NOMO-1 treated with DMSO at 0.1 percent for 48 hours (cell line): ENCODE data around the gene MEOX1.

Source experiments
- DNase-seq: peaks from one replicate; lab custom pipeline; 2025; ENCODE audit not compliant: unreplicated experiment; lab: John Stamatoyannopoulos, UW

The MEOX1 gene

GRCh38 chr17:43597624-43598356 lies 63.9 kb downstream of the MEOX1 start:
- DNase-seq, result no peak

DNA sequence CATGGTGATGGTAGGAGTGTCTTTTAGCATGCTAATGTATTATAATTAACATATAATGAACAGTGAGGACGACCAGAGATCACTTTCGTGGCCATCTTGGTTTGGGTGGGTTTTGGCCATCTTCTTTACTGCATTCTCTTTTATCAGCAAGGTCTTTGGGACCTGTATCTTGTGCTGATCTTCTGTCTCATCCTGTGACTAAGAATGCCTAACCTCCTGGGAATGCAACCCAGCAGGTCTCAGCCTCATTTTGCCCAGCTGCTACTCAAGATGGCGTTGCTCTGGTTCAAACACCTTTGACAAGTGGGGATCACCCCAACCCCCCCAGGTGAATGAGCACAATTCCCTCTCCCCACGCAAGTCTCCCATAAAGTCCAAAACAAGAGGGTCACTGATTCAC lies 66.3 kb downstream of the MEOX1 start:
- DNase-seq, result no peak

DNA sequence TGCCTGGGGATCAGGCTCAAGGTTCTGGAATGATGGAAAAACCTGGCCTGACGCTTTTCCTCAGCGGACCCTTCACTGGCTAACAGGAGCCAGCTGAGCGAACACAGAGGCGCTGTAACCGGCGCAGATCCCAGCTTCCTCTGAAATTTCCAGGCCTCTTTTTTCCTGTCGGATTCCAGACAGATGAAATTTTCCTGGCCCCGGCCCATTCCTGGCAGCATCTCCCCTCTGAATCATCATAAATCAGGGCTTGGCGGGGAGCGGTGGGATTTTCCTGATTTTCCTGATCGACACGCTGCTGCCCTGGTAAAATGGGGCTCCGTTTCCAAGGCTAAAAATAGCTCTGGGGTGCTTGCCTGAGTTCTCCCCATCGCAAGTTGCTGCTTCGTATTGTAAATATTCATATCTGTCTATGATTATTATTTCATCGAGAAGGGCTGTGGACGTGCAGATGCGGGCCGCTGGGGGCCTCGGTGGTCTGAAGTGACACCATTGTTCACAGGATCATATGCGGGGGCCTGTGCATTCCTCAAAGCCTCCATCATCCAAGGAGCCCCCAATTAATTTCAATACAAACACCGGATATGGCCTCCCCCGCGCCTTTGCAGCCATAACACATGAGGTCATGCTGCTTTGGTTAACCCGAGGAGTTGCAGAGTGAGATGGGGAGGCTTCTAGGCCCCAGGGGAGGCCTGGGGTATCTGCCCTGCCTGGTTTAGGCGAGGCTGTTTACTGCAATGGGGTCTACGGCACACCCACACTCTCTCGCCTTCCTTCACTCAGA lies 69.8 kb downstream of the MEOX1 start:
- no peak for DNase-seq

DNA sequence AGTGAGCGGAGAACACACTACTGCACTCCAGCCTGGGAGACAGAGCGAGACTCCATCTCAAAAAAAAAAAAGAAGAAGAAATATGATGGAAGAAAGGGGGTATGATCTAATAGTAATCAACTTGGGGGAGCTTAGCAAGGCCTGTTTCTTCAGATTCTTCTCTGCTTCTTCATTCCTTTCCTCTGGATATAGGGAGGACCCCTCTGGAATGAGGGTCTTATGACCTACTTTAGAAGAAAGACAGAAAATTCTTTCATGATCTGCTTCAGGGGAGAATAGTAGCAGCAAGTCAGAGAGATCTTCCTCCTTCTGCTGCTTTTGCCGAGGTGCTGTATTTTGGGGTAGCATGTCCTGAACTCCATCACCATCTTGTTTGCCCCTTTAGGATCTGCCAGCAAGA lies 70.7 kb downstream of the MEOX1 start:
- DNase-seq, result no peak
